Measurements from ENCODE around the gene EXOC2. TPM values are rescaled to one million over a fixed set of nuclear protein-coding genes. Genes with fewer than 3 reads are reported as not detected.

EXOC2 gene
- total RNA-seq, 1 experiment from 2014 or later, result 24.5 TPM

DNA sequence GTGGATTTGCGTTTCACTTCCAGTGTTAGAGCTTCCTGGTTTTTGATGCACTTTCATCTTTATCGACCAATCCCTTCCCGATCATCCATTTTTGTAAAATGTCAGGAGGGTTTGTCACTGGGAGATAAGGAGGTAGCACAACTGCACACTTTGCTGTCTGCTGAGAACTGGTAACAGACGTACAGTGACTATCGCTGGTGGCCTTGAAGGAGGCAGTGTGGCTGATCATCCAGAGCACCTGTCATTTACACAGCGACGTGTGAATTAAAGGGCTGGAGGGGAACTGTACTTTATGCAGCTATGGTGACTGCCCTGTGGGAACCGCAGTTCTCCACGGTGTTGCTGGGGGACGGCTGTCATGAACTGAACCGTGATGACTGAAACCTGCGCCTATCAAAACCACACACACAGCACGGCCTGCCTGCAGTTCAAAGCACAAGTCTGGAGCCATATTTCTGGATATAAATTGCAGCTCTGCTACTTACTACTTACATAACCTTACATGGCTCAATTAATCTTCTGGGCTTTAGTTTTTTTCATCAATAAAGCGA, 86.0 kb downstream of the EXOC2 start:
- no peak overlapping the region for H3K4me2 ChIP-seq (ENCODE audit: low read length)
- H3K9me3 ChIP-seq (ENCODE audit: control insufficient read depth in 1 of 2, insufficient read depth in 1 of 2, low read depth in 1 of 2, low read length in 2 of 2), result no peaks in the 10 kb centered on the region
- CTCF ChIA-PET, result interaction anchor here (1.6 kb wide), 1 partner anchor 14 kb away, joined by 4 read pairs; no protein-coding TSS in a partner anchor
- no peak overlapping the region for H2AFZ ChIP-seq (ENCODE audit: low read depth, low read length, poor library complexity, severe bottlenecking)
- H3K36me3 ChIP-seq (ENCODE audit: control insufficient read depth in 1 of 2, insufficient read depth in 2 of 2, low read length in 2 of 2), result peaks cover 0 to 2% of the 10 kb centered on the region in 2 experiments; a peak in 1 of 4 replicates
- DNase-seq (ENCODE audit: low read depth, low spot score) (no peak), ATAC-seq (no peak)
- H3K27me3 ChIP-seq (ENCODE audit: insufficient read depth, low read length), result no peaks in the 10 kb centered on the region
- no peaks in the 10 kb centered on the region for H4K20me1 ChIP-seq (ENCODE audit: insufficient read depth)
- H3K4me1 ChIP-seq (ENCODE audit: control insufficient read depth in 1 of 2, insufficient read depth in 2 of 2, low read length in 2 of 2), result no peaks in the 10 kb centered on the region
- H3K79me2 ChIP-seq (ENCODE audit: insufficient read depth, low read length), result no peaks in the 10 kb centered on the region
- H3K4me3 ChIP-seq (replicated peaks in 1 of 2; ENCODE audit: low read depth in 1 of 2, low read length in 2 of 2), result no peak overlapping the region
- H3K9me2 ChIP-seq (ENCODE audit: insufficient read depth), result no peaks in the 10 kb centered on the region
- RAD21 ChIA-PET (ENCODE audit: low non-redundant PET in 1 of 2, low total read pairs in 2 of 2, uncharacterized antibody in 2 of 2, unreplicated experiment in 2 of 2), result no interaction called here
- POLR2A ChIA-PET, result no interaction called here
- no peak overlapping the region for H3K9ac ChIP-seq (ENCODE audit: low read length)
- no TSS peak for BruUV-seq (replicated peaks)
- no peak overlapping the region for H3K27ac ChIP-seq (ENCODE audit: low read depth, low read length)
- intact Hi-C loops (cut with micrococcal nuclease), result no loop called here
- TF ChIP-seq, protein P1, sequence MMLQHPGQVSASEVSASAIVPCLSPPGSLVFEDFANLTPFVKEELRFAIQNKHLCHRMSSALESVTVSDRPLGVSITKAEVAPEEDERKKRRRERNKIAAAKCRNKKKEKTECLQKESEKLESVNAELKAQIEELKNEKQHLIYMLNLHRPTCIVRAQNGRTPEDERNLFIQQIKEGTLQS (IDR thresholded peaks at IDR 0.05), result no peak
- no peak for TF ChIP-seq JUND (IDR thresholded peaks at IDR 0.05)
- no peak for TF ChIP-seq SRF (IDR thresholded peaks at IDR 0.05; ENCODE audit: low read depth)
- TF ChIP-seq SIN3A (IDR thresholded peaks at IDR 0.05; ENCODE audit: low read depth), result no peak
- TF ChIP-seq YY1 (IDR thresholded peaks at IDR 0.05; ENCODE audit: extremely low read depth, insufficient replicate concordance, low read depth, low read length), result no peak
- no peak for TF ChIP-seq POLR2AphosphoS5 (IDR thresholded peaks at IDR 0.05; ENCODE audit: low read depth, low read length)
- no peak for TF ChIP-seq TCF7L2 (IDR thresholded peaks at IDR 0.05; ENCODE audit: borderline replicate concordance, extremely low read depth, insufficient read depth, insufficient read length)
- TF ChIP-seq CBX3 (IDR thresholded peaks at IDR 0.05; ENCODE audit: low read depth), result no peak
- no peak for TF ChIP-seq ZFX (IDR thresholded peaks at IDR 0.05)
- no peak for TF ChIP-seq SP1 (IDR thresholded peaks at IDR 0.05; ENCODE audit: low read depth)
- no peak for TF ChIP-seq CEBPB (IDR thresholded peaks at IDR 0.05; ENCODE audit: low read depth)
- no peak for TF ChIP-seq RAD21 (IDR thresholded peaks at IDR 0.05; ENCODE audit: low read depth)
- TF ChIP-seq, protein P2, sequence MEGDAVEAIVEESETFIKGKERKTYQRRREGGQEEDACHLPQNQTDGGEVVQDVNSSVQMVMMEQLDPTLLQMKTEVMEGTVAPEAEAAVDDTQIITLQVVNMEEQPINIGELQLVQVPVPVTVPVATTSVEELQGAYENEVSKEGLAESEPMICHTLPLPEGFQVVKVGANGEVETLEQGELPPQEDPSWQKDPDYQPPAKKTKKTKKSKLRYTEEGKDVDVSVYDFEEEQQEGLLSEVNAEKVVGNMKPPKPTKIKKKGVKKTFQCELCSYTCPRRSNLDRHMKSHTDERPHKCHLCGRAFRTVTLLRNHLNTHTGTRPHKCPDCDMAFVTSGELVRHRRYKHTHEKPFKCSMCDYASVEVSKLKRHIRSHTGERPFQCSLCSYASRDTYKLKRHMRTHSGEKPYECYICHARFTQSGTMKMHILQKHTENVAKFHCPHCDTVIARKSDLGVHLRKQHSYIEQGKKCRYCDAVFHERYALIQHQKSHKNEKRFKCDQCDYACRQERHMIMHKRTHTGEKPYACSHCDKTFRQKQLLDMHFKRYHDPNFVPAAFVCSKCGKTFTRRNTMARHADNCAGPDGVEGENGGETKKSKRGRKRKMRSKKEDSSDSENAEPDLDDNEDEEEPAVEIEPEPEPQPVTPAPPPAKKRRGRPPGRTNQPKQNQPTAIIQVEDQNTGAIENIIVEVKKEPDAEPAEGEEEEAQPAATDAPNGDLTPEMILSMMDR (IDR thresholded peaks at IDR 0.05 in 2 of 3, conservative IDR thresholded peaks at IDR 0.05 in 1 of 3; ENCODE audit: borderline replicate concordance in 1 of 3, insufficient read depth in 1 of 3, low read depth in 2 of 3, low read length in 2 of 3), result no peak
- TF ChIP-seq, protein P3, sequence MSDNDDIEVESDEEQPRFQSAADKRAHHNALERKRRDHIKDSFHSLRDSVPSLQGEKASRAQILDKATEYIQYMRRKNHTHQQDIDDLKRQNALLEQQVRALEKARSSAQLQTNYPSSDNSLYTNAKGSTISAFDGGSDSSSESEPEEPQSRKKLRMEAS (IDR thresholded peaks at IDR 0.05), result no peak
- TF ChIP-seq POLR2A (IDR thresholded peaks at IDR 0.05; ENCODE audit: borderline replicate concordance, extremely low read depth, insufficient read depth, insufficient read length), result no peak
- TF ChIP-seq ZNF274 (IDR thresholded peaks at IDR 0.05; ENCODE audit: low read depth, low read length), result no peak
- no peak for TF ChIP-seq ELF1 (IDR thresholded peaks at IDR 0.05; ENCODE audit: borderline replicate concordance, low read depth)
- TF ChIP-seq, protein P4, sequence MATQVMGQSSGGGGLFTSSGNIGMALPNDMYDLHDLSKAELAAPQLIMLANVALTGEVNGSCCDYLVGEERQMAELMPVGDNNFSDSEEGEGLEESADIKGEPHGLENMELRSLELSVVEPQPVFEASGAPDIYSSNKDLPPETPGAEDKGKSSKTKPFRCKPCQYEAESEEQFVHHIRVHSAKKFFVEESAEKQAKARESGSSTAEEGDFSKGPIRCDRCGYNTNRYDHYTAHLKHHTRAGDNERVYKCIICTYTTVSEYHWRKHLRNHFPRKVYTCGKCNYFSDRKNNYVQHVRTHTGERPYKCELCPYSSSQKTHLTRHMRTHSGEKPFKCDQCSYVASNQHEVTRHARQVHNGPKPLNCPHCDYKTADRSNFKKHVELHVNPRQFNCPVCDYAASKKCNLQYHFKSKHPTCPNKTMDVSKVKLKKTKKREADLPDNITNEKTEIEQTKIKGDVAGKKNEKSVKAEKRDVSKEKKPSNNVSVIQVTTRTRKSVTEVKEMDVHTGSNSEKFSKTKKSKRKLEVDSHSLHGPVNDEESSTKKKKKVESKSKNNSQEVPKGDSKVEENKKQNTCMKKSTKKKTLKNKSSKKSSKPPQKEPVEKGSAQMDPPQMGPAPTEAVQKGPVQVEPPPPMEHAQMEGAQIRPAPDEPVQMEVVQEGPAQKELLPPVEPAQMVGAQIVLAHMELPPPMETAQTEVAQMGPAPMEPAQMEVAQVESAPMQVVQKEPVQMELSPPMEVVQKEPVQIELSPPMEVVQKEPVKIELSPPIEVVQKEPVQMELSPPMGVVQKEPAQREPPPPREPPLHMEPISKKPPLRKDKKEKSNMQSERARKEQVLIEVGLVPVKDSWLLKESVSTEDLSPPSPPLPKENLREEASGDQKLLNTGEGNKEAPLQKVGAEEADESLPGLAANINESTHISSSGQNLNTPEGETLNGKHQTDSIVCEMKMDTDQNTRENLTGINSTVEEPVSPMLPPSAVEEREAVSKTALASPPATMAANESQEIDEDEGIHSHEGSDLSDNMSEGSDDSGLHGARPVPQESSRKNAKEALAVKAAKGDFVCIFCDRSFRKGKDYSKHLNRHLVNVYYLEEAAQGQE (IDR thresholded peaks at IDR 0.05; ENCODE audit: low read depth), result no peak
- TF ChIP-seq FOSL1 (IDR thresholded peaks at IDR 0.05; ENCODE audit: low read depth), result no peak

All from HCT116 (cell line).